K562 (cell line): Measurements from ENCODE around the gene SREBF1. TPM values are rescaled to one million over a fixed set of nuclear protein-coding genes. Genes with fewer than 3 reads are reported as not detected.

Experiments used
- ATAC-seq: fragments of 200-7000 bp; cut with Tn5 transposase; 3 replicates; pipeline ENCODE4 v1.9.1; 2020; ENCODE audit warnings: moderate library complexity
- BruUV-seq: library from RNA; stranded (reverse); fragments of 400-500 nt; replicated peaks from 2 replicates; lab custom pipeline; 2021; lab: Mats Ljungman, UMichigan
- CTCF ChIA-PET: fragments of 300-600 bp; formaldehyde crosslinking; extraction: SDS; loops from one replicate; lab custom pipeline; 2021; ENCODE audit warnings: low intra/inter-chr PET ratio; lab: Yijun Ruan, JAX
- POLR2A ChIA-PET: fragments of 300-600, 350-650 bp; sonication (Branson Sonifier 250); formaldehyde crosslinking; extraction: SDS; loops from one replicate; lab custom pipeline; 2021; ENCODE audit warnings: antibody characterized with exemption, inconsistent platforms; lab: Yijun Ruan, JAX
- DNase-seq, 4 experiments: peaks; one replicate each; pipeline versions ENCODE4 v3.0.0 to v3.0.0-alpha.2; 2011 to 2018; ENCODE audit warnings: low spot score in 3 of 4, mixed read lengths in 3 of 4; ENCODE audit errors: extremely low read depth in 1 of 4
- FAIRE-seq: peaks from 2 replicates; lab custom pipeline; 2011; peaks lifted over from hg19 to GRCh38; lab: Jason Lieb, UNC
- H2AFZ ChIP-seq: 2 replicates; pipeline ENCODE4 v1.6.0; 2011; ENCODE audit warnings: low read depth, low read length, control low read depth, inconsistent platforms
- H3K27ac ChIP-seq: fragments of 200-600 bp; 3 replicates; pipeline ENCODE4 v1.8.0; 2011; ENCODE audit warnings: low read depth, mild to moderate bottlenecking, control low read depth, inconsistent platforms, low read length, moderate library complexity, mixed read lengths; ENCODE audit errors: extremely low read depth
- H3K27me3 ChIP-seq, 2 experiments: fragments of 300-600 bp in 1 of 2; 2 replicates in 1 of 2; 3 replicates in 1 of 2; pipeline versions ENCODE4 v1.6.0 to v1.8.0; 2011; ENCODE audit warnings: inconsistent platforms in 2 of 2, low read length in 2 of 2, mild to moderate bottlenecking in 1 of 2, mixed read lengths in 1 of 2, moderate library complexity in 1 of 2; ENCODE audit not compliant: control insufficient read depth in 2 of 2, insufficient read depth in 2 of 2
- H3K36me3 ChIP-seq: fragments of 300-600 bp; 3 replicates; pipeline ENCODE4 v1.8.0; 2011; ENCODE audit warnings: mild to moderate bottlenecking, low read length, inconsistent platforms; ENCODE audit not compliant: control insufficient read depth, insufficient read depth
- H3K4me1 ChIP-seq, 2 experiments: fragments of 200-600 bp in 1 of 2; replicated peaks in 1 of 2; 2 replicates in 1 of 2; 3 replicates in 1 of 2; pipeline versions ENCODE4 v1.5.1 to v1.8.0; 2011; ENCODE audit warnings: inconsistent platforms in 2 of 2, low read length in 2 of 2, mild to moderate bottlenecking in 1 of 2, mixed read lengths in 1 of 2, moderate library complexity in 1 of 2; ENCODE audit not compliant: control insufficient read depth in 2 of 2, insufficient read depth in 2 of 2
- H3K4me2 ChIP-seq: 2 replicates; pipeline ENCODE4 v1.6.1; 2011; ENCODE audit warnings: low read length, control low read depth, inconsistent platforms, mixed read lengths; ENCODE audit not compliant: insufficient read depth
- H3K4me3 ChIP-seq: fragments of 200-600 bp; sonication (generic), shearing (Covaris generic); 2 replicates; pipeline ENCODE4 v1.5.1; 2016; ENCODE audit warnings: control low read depth, inconsistent platforms
- H3K79me2 ChIP-seq: fragments of 200-600 bp; 3 replicates; pipeline ENCODE4 v1.8.0; 2011; ENCODE audit warnings: low read length, inconsistent platforms; ENCODE audit not compliant: control insufficient read depth, insufficient read depth
- H3K9ac ChIP-seq, 2 experiments: 2 replicates each; pipeline versions ENCODE4 v1.6.0 to v1.6.1; 2011; ENCODE audit warnings: low read depth in 2 of 2, low read length in 2 of 2, control low read depth in 1 of 2, inconsistent platforms in 1 of 2, mild to moderate bottlenecking in 1 of 2, mixed read lengths in 1 of 2; ENCODE audit not compliant: insufficient read depth in 1 of 2
- H3K9me1 ChIP-seq: one replicate; pipeline ENCODE4 v1.6.0; 2011; ENCODE audit warnings: inconsistent platforms, mild to moderate bottlenecking, low read length, moderate library complexity; ENCODE audit not compliant: control insufficient read depth, insufficient read depth
- H3K9me3 ChIP-seq: replicated peaks from 2 replicates; pipeline ENCODE4 v1.5.1; 2011; ENCODE audit warnings: low read depth, low read length, inconsistent platforms; ENCODE audit not compliant: control insufficient read depth, insufficient read depth
- H4K20me1 ChIP-seq: replicated peaks from 2 replicates; pipeline ENCODE4 v1.6.1; 2011; ENCODE audit warnings: low read length, inconsistent platforms, mixed read lengths; ENCODE audit not compliant: control insufficient read depth, insufficient read depth
- BCLAF1 ChIP-seq, 2 experiments: fragments of 450-650 bp in 1 of 2; IDR thresholded peaks; 2 replicates each; pipeline ENCODE4 v1.6.1; 2011 to 2017; ENCODE audit warnings: low read depth in 2 of 2, antibody characterized with exemption in 1 of 2, borderline replicate concordance in 1 of 2, low read length in 1 of 2, mild to moderate bottlenecking in 1 of 2, mixed read lengths in 1 of 2; ENCODE audit not compliant: control insufficient read depth in 1 of 2
- KDM1A ChIP-seq, 2 experiments: fragments of 450-650 bp; IDR thresholded peaks; 2 replicates each; pipeline ENCODE4 v1.6.1; 2016; ENCODE audit warnings: mild to moderate bottlenecking in 2 of 2
- NONO ChIP-seq, 2 experiments: fragments of 200-400 bp in 1 of 2; fragments of 450-650 bp in 1 of 2; formaldehyde crosslinking in 1 of 2; IDR thresholded peaks; 2 replicates each; pipeline ENCODE4 v1.6.1; 2017; ENCODE audit warnings: low read depth in 2 of 2, mild to moderate bottlenecking in 2 of 2, moderate library complexity in 2 of 2, low read length in 1 of 2
- NR1H2 ChIP-seq: sonication (generic); formaldehyde crosslinking; IDR thresholded peaks from 2 replicates; pipeline ENCODE4 v1.4.0; 2020; ENCODE audit warnings: mild to moderate bottlenecking, missing genetic modification reagents
- NUFIP1 ChIP-seq: fragments of 450-650 bp; IDR thresholded peaks from 2 replicates; pipeline ENCODE4 v1.6.1; 2018; ENCODE audit not compliant: partially characterized antibody
- PHF20 ChIP-seq: fragments of 450-650 bp; IDR thresholded peaks from 2 replicates; pipeline ENCODE4 v1.6.1; 2018; ENCODE audit not compliant: partially characterized antibody
- SMAD2 ChIP-seq: fragments of 150-350 bp; IDR thresholded peaks from 2 replicates; pipeline ENCODE4 v1.6.1; 2014; ENCODE audit warnings: low read depth, mild to moderate bottlenecking, low read length
- ZBTB9 ChIP-seq: fragments of 450-650 bp; formaldehyde crosslinking; IDR thresholded peaks from 2 replicates; pipeline ENCODE4 v1.4.0; 2020; ENCODE audit warnings: mild to moderate bottlenecking, moderate library complexity
- ZFP1 ChIP-seq: fragments of 450-650 bp; formaldehyde crosslinking; IDR thresholded peaks from 2 replicates; pipeline ENCODE4 v1.4.0; 2020; ENCODE audit warnings: mild to moderate bottlenecking, mixed read lengths
- ZNF398 ChIP-seq: fragments of 250-450 bp; sonication (Bioruptor Pico); IDR thresholded peaks from 2 replicates; pipeline ENCODE4 v1.8.0; 2021; ENCODE audit warnings: moderate library complexity, mild to moderate bottlenecking, inconsistent platforms
- ZNF436 ChIP-seq: fragments of 250-450, 450-650 bp; sonication (Bioruptor Pico); formaldehyde crosslinking; IDR thresholded peaks from 2 replicates; pipeline ENCODE4 v1.7.0; 2020; ENCODE audit warnings: mild to moderate bottlenecking
- ZNF449 ChIP-seq: fragments of 250-450 bp; sonication (Bioruptor Pico); IDR thresholded peaks from 2 replicates; pipeline ENCODE4 v1.8.0; 2022; ENCODE audit warnings: moderate library complexity, mild to moderate bottlenecking, inconsistent platforms
- WGBS: fragments of 100-300 bp; shearing (Covaris generic); methylation state at CpG from one replicate; pipeline ENCODE4 v1.1.6; 2016; ENCODE audit warnings: low coverage, mixed read lengths; ENCODE audit not compliant: insufficient coverage; ENCODE audit errors: missing lambda C conversion rate; 5-methylcytosine and 5-hydroxymethylcytosine counted together
- in situ Hi-C: fragments of 300-500 bp; cut with MboI; formaldehyde crosslinking; loops from 4 replicates; pipeline ENCODE4 v1.15.0; 2018; ENCODE audit warnings: inconsistent platforms, mixed read lengths
- intact Hi-C: fragments of 100-400 bp; cut with micrococcal nuclease; formaldehyde crosslinking; loops from 2 replicates; pipeline ENCODE4 v1.14.2; 2022
- polyA plus RNA-seq, 8 experiments: library from polyadenylated mRNA; depleted of rRNA in 4 of 8; stranded (reverse) in 5 of 8; unstranded in 3 of 8; fragments of >200 nt; fragmentation: Nextera tagmentation in 2 of 8; fragmentation: Illumina TruSeq in 1 of 8; extraction: Ambion mirVana in 2 of 8; extraction: Trizol in 1 of 8; gene quantifications; 2 replicates each; pipeline versions ENCODE4 v1.2.1 to v1.2.3, GENCODE V29; 2011 to 2014; ENCODE audit warnings: inconsistent platforms in 1 of 8, missing spikeins in 1 of 8
- total RNA-seq, 7 experiments: library from RNA; depleted of rRNA in 6 of 7; stranded (reverse); fragments of >200 nt in 6 of 7; fragmentation: Illumina TruSeq in 2 of 7; extraction: Trizol in 2 of 7; gene quantifications; 2 replicates each; pipeline versions ENCODE4 v1.2.1 to v1.2.3, GENCODE V29; 2011 to 2021; ENCODE audit warnings: low replicate concordance in 1 of 7

SREBF1 gene
- total and polyA plus RNA-seq, 9 of the 15 experiments (the other 6 are each of a cell fraction or from before 2014, with no cell fraction given), result 1.6 to 169 (median 69.4) TPM

- in situ Hi-C loops, result no loop called here
- peaks cover 0 to 28% of the 10 kb centered on the region in 2 experiments; a peak in 2 of 5 replicates for H3K4me1 ChIP-seq
- no peaks in the 10 kb centered on the region for H3K9me3 ChIP-seq
- no peaks in the 10 kb centered on the region for H3K27me3 ChIP-seq
- ChIA-PET CTCF (no interaction called here), POLR2A (no interaction called here)
- no TSS peak for BruUV-seq
- H3K4me2 ChIP-seq, result no peak overlapping the region
- H3K27ac ChIP-seq, result no peak overlapping the region
- FAIRE-seq, result no peak
- H3K9me1 ChIP-seq, result no peaks in the 10 kb centered on the region
- no peaks in the 10 kb centered on the region for H3K79me2 ChIP-seq
- intact Hi-C loops, result no loop called here
- no peaks in the 10 kb centered on the region for H4K20me1 ChIP-seq
- no peaks in the 10 kb centered on the region for H3K36me3 ChIP-seq
- H3K4me3 ChIP-seq, result no peak overlapping the region
- no peak overlapping the region for H3K9ac ChIP-seq
- ATAC-seq, result no peak
- WGBS, result 77% methylated on average over 7 of the region's 13 CpGs
- H2AFZ ChIP-seq, result no peak overlapping the region
- no peak for DNase-seq
- TF ChIP-seq ZFP1 (CRISPR knock-in tag) (no peak), NR1H2 (CRISPR knock-in tag) (no peak), ZNF398 (CRISPR knock-in tag) (no peak), NUFIP1 (no peak), BCLAF1 (IDR thresholded peaks at IDR 0.05; ENCODE audit: borderline replicate concordance in 1 of 2, control insufficient read depth in 1 of 2, low read depth in 2 of 2, low read length in 1 of 2) (no peak), ZNF449 (CRISPR knock-in tag) (no peak), NONO (IDR thresholded peaks at IDR 0.05; ENCODE audit: low read depth in 2 of 2, low read length in 1 of 2) (no peak), PHF20 (no peak), KDM1A (IDR thresholded peaks at IDR 0.05) (no peak), ZNF436 (no peak), SMAD2 (no peak), ZBTB9 (CRISPR knock-in tag) (no peak)
Observed at GRCh38 chr17:17770632-17771044, 66.1 kb downstream of the SREBF1 start.
